ENCODE results near the gene NPLOC4. TPM values are rescaled to one million over a fixed set of nuclear protein-coding genes. Genes with fewer than 3 reads are reported as not detected.
A peak's percentile ranks its signal among the peaks of the same experiment; 100 is the strongest.

NPLOC4 gene
- total and polyA plus RNA-seq, 2 of the 13 experiments (the other 11 are each of a cell fraction or from before 2014, with no cell fraction given) = 57.0 to 97.0 TPM

DNA sequence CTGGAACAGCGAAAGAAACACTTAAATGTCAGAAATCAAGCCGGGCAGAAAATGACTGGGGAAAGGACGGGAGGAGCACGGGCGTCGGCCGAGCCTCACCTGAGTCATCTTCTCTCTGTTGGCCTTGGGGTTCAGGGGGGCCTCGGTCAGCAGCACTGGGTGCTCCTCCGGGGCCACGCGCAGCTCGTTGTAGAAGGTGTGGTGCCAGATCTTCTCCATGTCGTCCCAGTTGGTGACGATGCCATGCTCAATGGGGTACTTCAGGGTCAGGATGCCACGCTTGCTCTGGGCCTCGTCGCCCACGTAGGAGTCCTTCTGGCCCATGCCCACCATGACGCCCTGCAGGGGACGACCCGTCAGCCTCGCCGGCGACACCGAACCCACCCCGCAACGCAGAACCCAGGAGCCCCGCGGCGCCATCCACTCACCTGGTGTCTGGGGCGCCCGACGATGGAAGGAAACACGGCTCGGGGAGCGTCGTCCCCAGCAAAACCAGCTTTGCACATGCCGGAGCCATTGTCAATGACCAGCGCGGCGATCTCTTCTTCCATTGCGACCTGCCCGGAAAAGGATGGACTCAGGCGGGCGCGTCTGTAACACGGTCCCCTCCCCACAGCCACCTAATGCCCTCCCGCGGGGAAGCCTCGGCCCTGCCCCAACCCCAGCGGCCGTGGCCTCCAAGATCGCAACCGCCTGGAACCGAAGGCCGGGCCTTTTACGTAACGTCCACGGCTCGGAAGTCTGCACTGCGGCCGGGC, 124.9 kb downstream of the NPLOC4 start (continued):
- TF ChIP-seq ZBTB42 (CRISPR knock-in tag; IDR thresholded peaks at IDR 0.05) (no peak), DNMT1 (CRISPR knock-in tag; IDR thresholded peaks at IDR 0.05) (no peak; the same call in 1 of the 2 replicates), GFI1 (CRISPR knock-in tag; IDR thresholded peaks at IDR 0.05; ENCODE audit: borderline replicate concordance) (no peak), DR1 (CRISPR knock-in tag; IDR thresholded peaks at IDR 0.05) (no peak), ZNF451 (CRISPR knock-in tag; IDR thresholded peaks at IDR 0.05) (no peak; the same call in 1 of the 2 replicates), TMF1 (CRISPR knock-in tag; IDR thresholded peaks at IDR 0.05; ENCODE audit: low read depth) (peak; percentile 46; the same call in 1 of the 2 replicates), ZNF816 (CRISPR knock-in tag; IDR thresholded peaks at IDR 0.05; ENCODE audit: borderline replicate concordance) (no peak), ZBTB21 (CRISPR knock-in tag; IDR thresholded peaks at IDR 0.05) (no peak), TOPORS (CRISPR knock-in tag; IDR thresholded peaks at IDR 0.05) (no peak), ZFP90 (CRISPR knock-in tag; IDR thresholded peaks at IDR 0.05; ENCODE audit: borderline replicate concordance) (0 out of 2 replicates have a peak, but pooled peaks have one; percentile 25), NFIC (IDR thresholded peaks at IDR 0.05; ENCODE audit: low read length) (no peak), ZNF225 (CRISPR knock-in tag; IDR thresholded peaks at IDR 0.05) (no peak; the same call in none of the 2 replicates), ZNF33B (CRISPR knock-in tag; IDR thresholded peaks at IDR 0.05) (no peak), MLLT10 (CRISPR knock-in tag; IDR thresholded peaks at IDR 0.05) (no peak), SIX1 (CRISPR knock-in tag; IDR thresholded peaks at IDR 0.05; ENCODE audit: borderline replicate concordance) (no peak), ZNF792 (CRISPR knock-in tag; IDR thresholded peaks at IDR 0.05) (no peak)
- TF ChIP-seq, protein P1, sequence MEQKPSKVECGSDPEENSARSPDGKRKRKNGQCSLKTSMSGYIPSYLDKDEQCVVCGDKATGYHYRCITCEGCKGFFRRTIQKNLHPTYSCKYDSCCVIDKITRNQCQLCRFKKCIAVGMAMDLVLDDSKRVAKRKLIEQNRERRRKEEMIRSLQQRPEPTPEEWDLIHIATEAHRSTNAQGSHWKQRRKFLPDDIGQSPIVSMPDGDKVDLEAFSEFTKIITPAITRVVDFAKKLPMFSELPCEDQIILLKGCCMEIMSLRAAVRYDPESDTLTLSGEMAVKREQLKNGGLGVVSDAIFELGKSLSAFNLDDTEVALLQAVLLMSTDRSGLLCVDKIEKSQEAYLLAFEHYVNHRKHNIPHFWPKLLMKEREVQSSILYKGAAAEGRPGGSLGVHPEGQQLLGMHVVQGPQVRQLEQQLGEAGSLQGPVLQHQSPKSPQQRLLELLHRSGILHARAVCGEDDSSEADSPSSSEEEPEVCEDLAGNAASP (CRISPR knock-in tag; IDR thresholded peaks at IDR 0.05; ENCODE audit: borderline replicate concordance) = no peak
- TF ChIP-seq, protein P2, sequence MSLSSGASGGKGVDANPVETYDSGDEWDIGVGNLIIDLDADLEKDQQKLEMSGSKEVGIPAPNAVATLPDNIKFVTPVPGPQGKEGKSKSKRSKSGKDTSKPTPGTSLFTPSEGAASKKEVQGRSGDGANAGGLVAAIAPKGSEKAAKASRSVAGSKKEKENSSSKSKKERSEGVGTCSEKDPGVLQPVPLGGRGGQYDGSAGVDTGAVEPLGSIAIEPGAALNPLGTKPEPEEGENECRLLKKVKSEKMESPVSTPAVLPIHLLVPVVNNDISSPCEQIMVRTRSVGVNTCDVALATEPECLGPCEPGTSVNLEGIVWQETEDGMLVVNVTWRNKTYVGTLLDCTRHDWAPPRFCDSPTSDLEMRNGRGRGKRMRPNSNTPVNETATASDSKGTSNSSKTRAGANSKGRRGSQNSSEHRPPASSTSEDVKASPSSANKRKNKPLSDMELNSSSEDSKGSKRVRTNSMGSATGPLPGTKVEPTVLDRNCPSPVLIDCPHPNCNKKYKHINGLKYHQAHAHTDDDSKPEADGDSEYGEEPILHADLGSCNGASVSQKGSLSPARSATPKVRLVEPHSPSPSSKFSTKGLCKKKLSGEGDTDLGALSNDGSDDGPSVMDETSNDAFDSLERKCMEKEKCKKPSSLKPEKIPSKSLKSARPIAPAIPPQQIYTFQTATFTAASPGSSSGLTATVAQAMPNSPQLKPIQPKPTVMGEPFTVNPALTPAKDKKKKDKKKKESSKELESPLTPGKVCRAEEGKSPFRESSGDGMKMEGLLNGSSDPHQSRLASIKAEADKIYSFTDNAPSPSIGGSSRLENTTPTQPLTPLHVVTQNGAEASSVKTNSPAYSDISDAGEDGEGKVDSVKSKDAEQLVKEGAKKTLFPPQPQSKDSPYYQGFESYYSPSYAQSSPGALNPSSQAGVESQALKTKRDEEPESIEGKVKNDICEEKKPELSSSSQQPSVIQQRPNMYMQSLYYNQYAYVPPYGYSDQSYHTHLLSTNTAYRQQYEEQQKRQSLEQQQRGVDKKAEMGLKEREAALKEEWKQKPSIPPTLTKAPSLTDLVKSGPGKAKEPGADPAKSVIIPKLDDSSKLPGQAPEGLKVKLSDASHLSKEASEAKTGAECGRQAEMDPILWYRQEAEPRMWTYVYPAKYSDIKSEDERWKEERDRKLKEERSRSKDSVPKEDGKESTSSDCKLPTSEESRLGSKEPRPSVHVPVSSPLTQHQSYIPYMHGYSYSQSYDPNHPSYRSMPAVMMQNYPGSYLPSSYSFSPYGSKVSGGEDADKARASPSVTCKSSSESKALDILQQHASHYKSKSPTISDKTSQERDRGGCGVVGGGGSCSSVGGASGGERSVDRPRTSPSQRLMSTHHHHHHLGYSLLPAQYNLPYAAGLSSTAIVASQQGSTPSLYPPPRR (CRISPR knock-in tag; IDR thresholded peaks at IDR 0.05; ENCODE audit: borderline replicate concordance) = peak; percentile 24; the same call in 1 of the 2 replicates
- TF ChIP-seq, protein P3, sequence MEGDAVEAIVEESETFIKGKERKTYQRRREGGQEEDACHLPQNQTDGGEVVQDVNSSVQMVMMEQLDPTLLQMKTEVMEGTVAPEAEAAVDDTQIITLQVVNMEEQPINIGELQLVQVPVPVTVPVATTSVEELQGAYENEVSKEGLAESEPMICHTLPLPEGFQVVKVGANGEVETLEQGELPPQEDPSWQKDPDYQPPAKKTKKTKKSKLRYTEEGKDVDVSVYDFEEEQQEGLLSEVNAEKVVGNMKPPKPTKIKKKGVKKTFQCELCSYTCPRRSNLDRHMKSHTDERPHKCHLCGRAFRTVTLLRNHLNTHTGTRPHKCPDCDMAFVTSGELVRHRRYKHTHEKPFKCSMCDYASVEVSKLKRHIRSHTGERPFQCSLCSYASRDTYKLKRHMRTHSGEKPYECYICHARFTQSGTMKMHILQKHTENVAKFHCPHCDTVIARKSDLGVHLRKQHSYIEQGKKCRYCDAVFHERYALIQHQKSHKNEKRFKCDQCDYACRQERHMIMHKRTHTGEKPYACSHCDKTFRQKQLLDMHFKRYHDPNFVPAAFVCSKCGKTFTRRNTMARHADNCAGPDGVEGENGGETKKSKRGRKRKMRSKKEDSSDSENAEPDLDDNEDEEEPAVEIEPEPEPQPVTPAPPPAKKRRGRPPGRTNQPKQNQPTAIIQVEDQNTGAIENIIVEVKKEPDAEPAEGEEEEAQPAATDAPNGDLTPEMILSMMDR (CRISPR knock-in tag; IDR thresholded peaks at IDR 0.05) = no peak
- TF ChIP-seq, protein P4, sequence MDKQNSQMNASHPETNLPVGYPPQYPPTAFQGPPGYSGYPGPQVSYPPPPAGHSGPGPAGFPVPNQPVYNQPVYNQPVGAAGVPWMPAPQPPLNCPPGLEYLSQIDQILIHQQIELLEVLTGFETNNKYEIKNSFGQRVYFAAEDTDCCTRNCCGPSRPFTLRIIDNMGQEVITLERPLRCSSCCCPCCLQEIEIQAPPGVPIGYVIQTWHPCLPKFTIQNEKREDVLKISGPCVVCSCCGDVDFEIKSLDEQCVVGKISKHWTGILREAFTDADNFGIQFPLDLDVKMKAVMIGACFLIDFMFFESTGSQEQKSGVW (CRISPR knock-in tag; IDR thresholded peaks at IDR 0.05; ENCODE audit: borderline replicate concordance) = no peak

Data from HepG2 (cell line).